ENCODE measurements around the gene MRPS6. TPM values are rescaled to one million over a fixed set of nuclear protein-coding genes. Genes with fewer than 3 reads are reported as not detected.

Gene MRPS6
- total RNA-seq, 1 experiment from 2014 or later = 115 TPM

DNA sequence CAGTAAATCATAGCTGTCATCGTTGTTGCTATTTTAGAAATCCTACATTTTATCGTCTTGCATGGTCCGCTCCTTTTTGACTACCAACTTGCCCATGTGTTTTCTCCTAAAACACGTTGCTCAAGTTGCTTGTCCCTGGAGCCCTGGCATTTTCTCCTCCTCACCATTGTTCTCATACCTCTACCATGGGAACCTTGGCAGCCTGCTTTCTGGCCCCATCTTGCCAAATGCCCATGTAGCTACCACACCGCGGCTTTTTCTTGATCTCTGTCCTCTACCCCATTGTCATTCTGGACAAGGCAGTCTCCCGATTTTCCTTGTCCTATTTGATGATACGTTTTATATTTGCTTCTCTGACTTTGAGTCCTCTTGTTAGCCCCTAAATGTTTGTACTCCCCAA is 50.2 kb downstream of the MRPS6 start:
- ChIA-PET POLR2A (ENCODE audit: low non-redundant PET) (interaction anchor here (0.6 kb wide), 2 partner anchors 20 to 543 kb away, joined by 4 to 9 read pairs; no protein-coding TSS in a partner anchor), CTCF (no interaction called here)
- TF ChIP-seq, protein P1, sequence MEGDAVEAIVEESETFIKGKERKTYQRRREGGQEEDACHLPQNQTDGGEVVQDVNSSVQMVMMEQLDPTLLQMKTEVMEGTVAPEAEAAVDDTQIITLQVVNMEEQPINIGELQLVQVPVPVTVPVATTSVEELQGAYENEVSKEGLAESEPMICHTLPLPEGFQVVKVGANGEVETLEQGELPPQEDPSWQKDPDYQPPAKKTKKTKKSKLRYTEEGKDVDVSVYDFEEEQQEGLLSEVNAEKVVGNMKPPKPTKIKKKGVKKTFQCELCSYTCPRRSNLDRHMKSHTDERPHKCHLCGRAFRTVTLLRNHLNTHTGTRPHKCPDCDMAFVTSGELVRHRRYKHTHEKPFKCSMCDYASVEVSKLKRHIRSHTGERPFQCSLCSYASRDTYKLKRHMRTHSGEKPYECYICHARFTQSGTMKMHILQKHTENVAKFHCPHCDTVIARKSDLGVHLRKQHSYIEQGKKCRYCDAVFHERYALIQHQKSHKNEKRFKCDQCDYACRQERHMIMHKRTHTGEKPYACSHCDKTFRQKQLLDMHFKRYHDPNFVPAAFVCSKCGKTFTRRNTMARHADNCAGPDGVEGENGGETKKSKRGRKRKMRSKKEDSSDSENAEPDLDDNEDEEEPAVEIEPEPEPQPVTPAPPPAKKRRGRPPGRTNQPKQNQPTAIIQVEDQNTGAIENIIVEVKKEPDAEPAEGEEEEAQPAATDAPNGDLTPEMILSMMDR (conservative IDR thresholded peaks at IDR 0.05; ENCODE audit: low read depth, low read length) = no peak
- TF ChIP-seq EZH2 (IDR thresholded peaks at IDR 0.05; ENCODE audit: borderline replicate concordance, low read depth, low read length, poor library complexity, severe bottlenecking) = no peak
- no peak overlapping the region for H3K4me3 ChIP-seq (ENCODE audit: low read depth, low read length, poor library complexity, severe bottlenecking)
- no peak overlapping the region for H3K27ac ChIP-seq (ENCODE audit: low read depth, low read length, poor library complexity, severe bottlenecking)
- H3K36me3 ChIP-seq (ENCODE audit: insufficient read depth, low read length, poor library complexity, severe bottlenecking) = no peaks in the 10 kb centered on the region
- H3K4me1 ChIP-seq (ENCODE audit: insufficient read depth, low read length, poor library complexity, severe bottlenecking) = peaks cover 10% of the 10 kb centered on the region
- no TSS peak for BruUV-seq (replicated peaks)
- H3K27me3 ChIP-seq (replicated peaks; ENCODE audit: insufficient read depth, low read depth, low read length, poor library complexity) = no peaks in the 10 kb centered on the region
- no peak for DNase-seq (ENCODE audit: low spot score)
- H3K9me3 ChIP-seq (ENCODE audit: low read depth, low read length, poor library complexity, severe bottlenecking) = no peaks in the 10 kb centered on the region
- intact Hi-C loops (cut with micrococcal nuclease; ENCODE audit: unreplicated experiment) = no loop called here

DNA sequence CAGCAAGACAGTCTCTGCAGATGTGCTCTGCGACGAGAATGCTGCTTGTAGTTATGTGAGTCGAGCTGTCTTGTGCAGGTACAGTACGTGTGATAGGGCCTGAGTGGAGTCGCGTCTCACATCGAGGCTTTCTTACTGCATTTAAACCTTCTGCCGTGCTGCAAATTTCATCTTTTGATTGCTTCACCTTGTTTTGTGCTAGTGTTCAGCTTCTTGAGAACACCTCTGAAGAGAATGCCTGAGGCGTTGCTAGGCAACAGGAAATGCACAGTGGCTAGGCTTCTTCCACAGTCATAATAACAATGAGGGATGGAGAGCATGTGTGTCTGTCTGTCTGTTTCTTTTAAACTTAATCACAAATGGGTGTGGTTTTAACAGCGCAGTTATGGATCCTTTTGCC is 52.9 kb downstream of the MRPS6 start:
- BruUV-seq (replicated peaks) = no TSS peak
- TF ChIP-seq, protein P1 (conservative IDR thresholded peaks at IDR 0.05; ENCODE audit: low read depth, low read length) = no peak
- no peak for TF ChIP-seq EZH2 (IDR thresholded peaks at IDR 0.05; ENCODE audit: borderline replicate concordance, low read depth, low read length, poor library complexity, severe bottlenecking)
- Histone ChIP-seq H3K36me3 (ENCODE audit: insufficient read depth, low read length, poor library complexity, severe bottlenecking) (no peaks in the 10 kb centered on the region), H3K27ac (ENCODE audit: low read depth, low read length, poor library complexity, severe bottlenecking) (no peak overlapping the region), H3K4me1 (ENCODE audit: insufficient read depth, low read length, poor library complexity, severe bottlenecking) (peaks cover 35% of the 10 kb centered on the region), H3K9me3 (ENCODE audit: low read depth, low read length, poor library complexity, severe bottlenecking) (no peaks in the 10 kb centered on the region), H3K27me3 (replicated peaks; ENCODE audit: insufficient read depth, low read depth, low read length, poor library complexity) (no peaks in the 10 kb centered on the region), H3K4me3 (ENCODE audit: low read depth, low read length, poor library complexity, severe bottlenecking) (no peak overlapping the region)
- intact Hi-C loops (cut with micrococcal nuclease; ENCODE audit: unreplicated experiment) = no loop called here
- no peak for DNase-seq (ENCODE audit: low spot score)
- ChIA-PET POLR2A (ENCODE audit: low non-redundant PET) (no interaction called here), CTCF (interaction anchor here (0.5 kb wide), 1 partner anchor 1943 kb away, joined by 3 read pairs; the partner anchor contains the start of gene CBR1)

DNA sequence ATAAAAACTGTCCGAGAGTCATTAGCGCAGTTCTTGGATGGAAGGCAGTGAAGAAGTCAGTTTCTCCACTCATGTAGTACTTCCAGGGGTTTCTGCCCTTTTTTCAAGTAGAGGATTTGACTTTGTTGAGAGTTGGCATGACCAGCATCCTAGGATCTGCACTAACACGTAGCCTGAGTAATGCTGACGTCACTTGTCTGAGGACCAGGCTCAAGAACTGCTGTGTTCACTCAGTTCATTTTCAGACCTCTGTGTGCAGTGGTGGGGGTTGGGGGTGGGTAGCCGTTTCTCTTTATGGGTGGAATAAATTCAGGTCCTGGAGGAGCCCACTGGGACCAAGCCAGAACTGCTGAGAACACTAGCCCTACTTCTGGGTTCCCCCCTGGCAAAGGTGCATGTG is 53.3 kb downstream of the MRPS6 start:
- TF ChIP-seq, protein P1 (conservative IDR thresholded peaks at IDR 0.05; ENCODE audit: low read depth, low read length) = no peak
- no peak for TF ChIP-seq EZH2 (IDR thresholded peaks at IDR 0.05; ENCODE audit: borderline replicate concordance, low read depth, low read length, poor library complexity, severe bottlenecking)
- intact Hi-C loops (cut with micrococcal nuclease; ENCODE audit: unreplicated experiment) = no loop called here
- DNase-seq (ENCODE audit: low spot score) = no peak

More for the DNA sequence above, 53.3 kb downstream of the MRPS6 start:
- H3K9me3 ChIP-seq (ENCODE audit: low read depth, low read length, poor library complexity, severe bottlenecking) = no peaks in the 10 kb centered on the region
- no peaks in the 10 kb centered on the region for H3K36me3 ChIP-seq (ENCODE audit: insufficient read depth, low read length, poor library complexity, severe bottlenecking)
- H3K4me1 ChIP-seq (ENCODE audit: insufficient read depth, low read length, poor library complexity, severe bottlenecking) = peaks cover 36% of the 10 kb centered on the region
- no peak overlapping the region for H3K4me3 ChIP-seq (ENCODE audit: low read depth, low read length, poor library complexity, severe bottlenecking)
- ChIA-PET POLR2A (ENCODE audit: low non-redundant PET) (no interaction called here), CTCF (no interaction called here)
- no peak overlapping the region for H3K27ac ChIP-seq (ENCODE audit: low read depth, low read length, poor library complexity, severe bottlenecking)
- no TSS peak for BruUV-seq (replicated peaks)
- no peaks in the 10 kb centered on the region for H3K27me3 ChIP-seq (replicated peaks; ENCODE audit: insufficient read depth, low read depth, low read length, poor library complexity)
